PC-3 (cell line): Measurements from ENCODE around the gene LYPD5. TPM values are rescaled to one million over a fixed set of nuclear protein-coding genes. Genes with fewer than 3 reads are reported as not detected.

Source experiments
- ATAC-seq: fragments of 200-7000 bp; cut with Tn5 transposase; 2 replicates; pipeline ENCODE4 v1.9.1; 2020; ENCODE audit warnings: mild to moderate bottlenecking, moderate library complexity
- BruUV-seq: library from RNA; stranded (reverse); fragments of 400-500 nt; replicated peaks from 2 replicates; lab custom pipeline; 2021; lab: Mats Ljungman, UMichigan
- CTCF ChIA-PET: fragments of 300-600 bp; sonication (Branson Sonifier 250); formaldehyde crosslinking; loops from one replicate; lab custom pipeline; 2022; ENCODE audit warnings: antibody characterized with exemption; lab: Charles Lee
- POLR2A ChIA-PET: fragments of 300-600 bp; sonication (Branson Sonifier 250); formaldehyde crosslinking; loops from one replicate; lab custom pipeline; 2022; ENCODE audit warnings: antibody characterized with exemption; ENCODE audit not compliant: unreplicated experiment; lab: Charles Lee
- DNase-seq: peaks from one replicate; pipeline ENCODE4 v3.0.0-alpha.2; 2015
- H2AFZ ChIP-seq: fragments of 300-600 bp; sonication (generic); 2 replicates; pipeline ENCODE4 v1.6.0; 2016; ENCODE audit warnings: antibody characterized with exemption, low read length
- H3F3A ChIP-seq: fragments of 300-600 bp; sonication (generic); one replicate; pipeline ENCODE4 v1.6.0; 2017; ENCODE audit warnings: antibody characterized with exemption, low read length, control low read depth, mild to moderate bottlenecking; ENCODE audit not compliant: unreplicated experiment
- H3K27ac ChIP-seq: fragments of 300-600 bp; sonication (generic); 2 replicates; pipeline ENCODE4 v1.5.1; 2016; ENCODE audit warnings: mild to moderate bottlenecking, low read length
- H3K27me3 ChIP-seq: fragments of 300-600 bp; sonication (generic); 2 replicates; pipeline ENCODE4 v1.6.1; 2016; ENCODE audit warnings: low read length, mixed read lengths
- H3K36me3 ChIP-seq: fragments of 300-600 bp; sonication (generic); 2 replicates; pipeline ENCODE4 v1.6.1; 2016; ENCODE audit warnings: low read depth, mixed run types, low read length, mixed read lengths
- H3K4me1 ChIP-seq: fragments of 300-600 bp; sonication (generic); 2 replicates; pipeline ENCODE4 v1.5.1; 2016; ENCODE audit warnings: low read length; ENCODE audit not compliant: insufficient read depth
- H3K4me2 ChIP-seq: fragments of 300-600 bp; sonication (generic); 2 replicates; pipeline ENCODE4 v1.6.0; 2016; ENCODE audit warnings: low read length
- H3K4me3 ChIP-seq: fragments of 300-600 bp; sonication (generic); 2 replicates; pipeline ENCODE4 v1.5.1; 2016; ENCODE audit warnings: mild to moderate bottlenecking, low read length, mixed read lengths
- H3K79me2 ChIP-seq: fragments of 300-600 bp; sonication (generic); 2 replicates; pipeline ENCODE4 v1.6.1; 2017; ENCODE audit warnings: low read length, mixed read lengths
- H3K9ac ChIP-seq: fragments of 300-600 bp; sonication (generic); 2 replicates; pipeline ENCODE4 v1.6.0; 2016; ENCODE audit warnings: mild to moderate bottlenecking, low read length
- H3K9me2 ChIP-seq: fragments of 300-600 bp; sonication (generic); replicated peaks from 2 replicates; pipeline ENCODE4 v1.6.1; 2016; ENCODE audit warnings: mixed run types, low read length, mixed read lengths
- H3K9me3 ChIP-seq: fragments of 300-600 bp; sonication (generic); 2 replicates; pipeline ENCODE4 v1.6.1; 2016; ENCODE audit warnings: low read length, mixed read lengths
- H4K20me1 ChIP-seq: fragments of 300-600 bp; sonication (generic); 2 replicates; pipeline ENCODE4 v1.6.1; 2016; ENCODE audit warnings: low read length, mixed read lengths
- CTCF ChIP-seq: fragments of 300-600 bp; sonication (generic); conservative IDR thresholded peaks from 2 replicates; pipeline ENCODE4 v1.5.1; 2017; ENCODE audit warnings: antibody characterized with exemption, low read depth, mild to moderate bottlenecking, low read length
- EZH2 ChIP-seq: fragments of 300-600 bp; sonication (generic); IDR thresholded peaks from one replicate; pipeline ENCODE4 v1.6.1; 2017; ENCODE audit warnings: antibody characterized with exemption, mild to moderate bottlenecking, low read length; ENCODE audit not compliant: unreplicated experiment
- EZH2phosphoT487 ChIP-seq: fragments of 300-600 bp; sonication (generic); IDR thresholded peaks from 2 replicates; pipeline ENCODE4 v1.6.1; 2018; ENCODE audit warnings: mild to moderate bottlenecking, antibody characterized with exemption, low read length, borderline replicate concordance
- intact Hi-C: fragments of 100-400 bp; cut with micrococcal nuclease; formaldehyde crosslinking; loops from 2 replicates; pipeline ENCODE4 v1.9.0; 2023
- total RNA-seq: library from RNA; depleted of rRNA; stranded (reverse); fragments of >200 nt; gene quantifications from 2 replicates; pipeline ENCODE4 v1.2.3, GENCODE V29; 2014

LYPD5 gene
- total RNA-seq, 1 experiment from 2014 or later: 6.8 TPM

GRCh38 chr19:43759515-43759914 is 42.7 kb downstream of the LYPD5 start:
- Histone ChIP-seq H3K27ac (peak overlapping the region; percentile 60), H3K9me3 (no peaks in the 10 kb centered on the region), H4K20me1 (no peaks in the 10 kb centered on the region), H3F3A (peaks cover 3% of the 10 kb centered on the region), H3K9ac (no peak overlapping the region), H3K27me3 (no peaks in the 10 kb centered on the region), H3K4me1 (peaks cover 54% of the 10 kb centered on the region), H3K4me2 (peak overlapping the region; percentile 35), H2AFZ (peak overlapping the region; percentile 64), H3K36me3 (no peaks in the 10 kb centered on the region), H3K9me2 (no peaks in the 10 kb centered on the region), H3K4me3 (no peak overlapping the region), H3K79me2 (0 out of 2 replicates have a peak, but pooled peaks cover 8% of the 10 kb centered on the region)
- POLR2A ChIA-PET: interaction anchor here (0.5 to 0.6 kb wide), 2 partner anchors 9 to 990 kb away, joined by 3 read pairs; no protein-coding TSS in a partner anchor
- CTCF ChIA-PET: interaction anchor here (0.5 to 1.3 kb wide), 6 partner anchors 14 to 1180 kb away, joined by 3 to 7 read pairs (median 3); no protein-coding TSS in a partner anchor
- TF ChIP-seq CTCF: peak; percentile 56
- TF ChIP-seq EZH2: no peak
- intact Hi-C loops: no loop called here
- DNase-seq (peak; percentile 71), ATAC-seq (peak; percentile 40)
- no TSS peak for BruUV-seq

GRCh38 chr19:43755256-43755801 is 46.9 kb downstream of the LYPD5 start:
- H2AFZ ChIP-seq: peak overlapping the region; percentile 19; the same call in 1 of the 2 replicates
- ChIA-PET POLR2A (interaction anchor here (0.7 to 1.4 kb wide), 2 partner anchors 30 to 87 kb away, joined by 3 to 5 read pairs; no protein-coding TSS in a partner anchor), CTCF (interaction anchor here (0.6 to 1.2 kb wide), 2 partner anchors 87 to 292 kb away, joined by 3 to 12 read pairs; no protein-coding TSS in a partner anchor)
- ATAC-seq (0 out of 2 replicates have a peak, but pooled peaks have one; percentile 4), DNase-seq (peak; percentile 69)
- H3K79me2 ChIP-seq: peaks cover 41% of the 10 kb centered on the region
- H3K9me3 ChIP-seq: no peaks in the 10 kb centered on the region
- peak overlapping the region; percentile 96 for H3K4me3 ChIP-seq
- TF ChIP-seq EZH2phosphoT487 (no peak), CTCF (no peak), EZH2 (no peak)
- H3K9me2 ChIP-seq: no peaks in the 10 kb centered on the region
- no peaks in the 10 kb centered on the region for H4K20me1 ChIP-seq
- intact Hi-C loops: no loop called here
- H3K36me3 ChIP-seq: 0 out of 2 replicates have a peak, but pooled peaks cover 4% of the 10 kb centered on the region
- TSS peak; percentile 84 for BruUV-seq
- H3K4me1 ChIP-seq: peaks cover 68% of the 10 kb centered on the region
- H3K9ac ChIP-seq: peak overlapping the region; percentile 94
- H3F3A ChIP-seq: peaks cover 3% of the 10 kb centered on the region
- peak overlapping the region; percentile 99 for H3K27ac ChIP-seq
- no peaks in the 10 kb centered on the region for H3K27me3 ChIP-seq
- H3K4me2 ChIP-seq: peak overlapping the region; percentile 94
